Testis (tissue), 3 donors: Measurements from ENCODE around the gene DENND1A. TPM values are rescaled to one million over a fixed set of nuclear protein-coding genes. Genes with fewer than 3 reads are reported as not detected.

ENCODE experiments used
- DNase-seq: peaks from one replicate; pipeline ENCODE4 v3.0.0-alpha.2; 2019
- H3K27ac ChIP-seq, 2 donors: fragments of 200-600 bp; sonication (generic); one replicate each; pipeline ENCODE4 v1.5.1; 2019
- H3K27me3 ChIP-seq: fragments of 200-600 bp; sonication (generic); one replicate; pipeline ENCODE4 v1.5.1; 2019
- H3K36me3 ChIP-seq: fragments of 200-600 bp; sonication (generic); one replicate; pipeline ENCODE4 v1.5.1; 2017; ENCODE audit warnings: low read depth; ENCODE audit errors: missing control alignments
- H3K4me1 ChIP-seq: fragments of 200-600 bp; sonication (generic); one replicate; pipeline ENCODE4 v1.5.1; 2019
- H3K4me3 ChIP-seq, 2 donors: fragments of 200-600 bp; sonication (generic); one replicate each; pipeline ENCODE4 v1.5.1; 2017 to 2019
- H3K9me3 ChIP-seq: fragments of 200-600 bp; sonication (generic); one replicate; pipeline ENCODE4 v1.5.1; 2017
- CTCF ChIP-seq, 3 experiments: fragments of 450-650 bp in 2 of 3; fragments of 200-600 bp in 1 of 3; sonication (generic) in 1 of 3; IDR thresholded peaks; one replicate each; pipeline ENCODE4 v1.5.1; 2016 to 2019; ENCODE audit warnings: antibody characterized with exemption in 3 of 3, mild to moderate bottlenecking in 2 of 3, moderate library complexity in 1 of 3
- POLR2A ChIP-seq: fragments of 450-650 bp; IDR thresholded peaks from one replicate; pipeline ENCODE4 v1.6.1; 2017; ENCODE audit warnings: antibody characterized with exemption, mild to moderate bottlenecking, moderate library complexity
- WGBS, 2 donors: methylation state at CpG; one replicate each; pipeline ENCODE4 v1.1.5; 2018; 5-methylcytosine and 5-hydroxymethylcytosine counted together
- intact Hi-C: fragments of 100-400 bp; cut with DNase I; formaldehyde crosslinking; loops from one replicate; pipeline ENCODE4 v1.15.1; 2023; ENCODE audit warnings: low total_unique reads
- polyA plus RNA-seq: library from polyadenylated mRNA; stranded (reverse); fragments of 350-450 nt; fragmentation: Illumina TruSeq; extraction: RNeasy Lipid Tissue Mini Kit (QIAGEN cat#74804); gene quantifications from one replicate; pipeline ENCODE4 v1.2.3, GENCODE V29; 2014; ENCODE audit warnings: low read depth, low replicate concordance; ENCODE audit not compliant: insufficient read depth
- total RNA-seq, 2 donors: library from RNA; depleted of rRNA; stranded (reverse); fragments of >200 nt; gene quantifications; one replicate each; pipeline ENCODE4 v1.2.3, GENCODE V29; 2016

Gene DENND1A
- total and polyA plus RNA-seq, 3 donors from 2014 or later: 20.3 to 47.4 (median 44.9) TPM

- no peaks in the 10 kb centered on the region for H3K36me3 ChIP-seq
- H3K9me3 ChIP-seq: no peaks in the 10 kb centered on the region
- no peaks in the 10 kb centered on the region for H3K4me1 ChIP-seq
- WGBS, 2 donors: 78 to 79% methylated on average over 21 of the region's 21 CpGs
- H3K27me3 ChIP-seq: no peaks in the 10 kb centered on the region
- DNase-seq: no peak
- intact Hi-C loops: no loop called here
- H3K4me3 ChIP-seq: no peak overlapping the region
- TF ChIP-seq POLR2A: no peak
- no peak for TF ChIP-seq CTCF (IDR thresholded peaks at IDR 0.05)
- no peak overlapping the region for H3K27ac ChIP-seq
Observed at GRCh38 chr9:123422635-123423310, 507.2 kb downstream of the DENND1A start.

GRCh38 chr9:123421801-123422455 is 508.0 kb downstream of the DENND1A start:
- intact Hi-C loops: no loop called here
- no peak for DNase-seq
- 80 to 90% methylated on average over 8 of the region's 8 CpGs for WGBS, 2 donors

DNA sequence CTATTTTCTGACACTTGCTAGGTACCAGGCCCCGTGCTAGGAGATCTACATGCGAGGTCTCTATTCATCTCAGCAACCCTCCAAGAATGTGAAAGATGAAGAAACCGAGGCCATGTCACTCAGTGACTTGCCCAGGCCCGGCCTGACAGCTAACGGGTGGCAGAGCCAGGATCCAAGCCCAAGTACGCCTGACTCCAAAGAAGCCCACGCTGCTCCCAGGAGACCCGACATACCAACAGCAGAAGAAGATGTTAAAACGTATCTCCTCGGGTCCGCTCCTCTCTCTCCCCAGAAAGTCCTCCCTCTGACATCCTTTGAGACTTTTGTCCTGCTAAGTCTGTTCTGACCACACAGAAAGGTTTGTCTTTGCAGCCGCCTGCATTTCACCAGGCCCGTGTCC is 508.7 kb downstream of the DENND1A start:
- no peaks in the 10 kb centered on the region for H3K27me3 ChIP-seq
- intact Hi-C loops: no loop called here
- H3K9me3 ChIP-seq: no peaks in the 10 kb centered on the region
- H3K36me3 ChIP-seq: no peaks in the 10 kb centered on the region
- TF ChIP-seq CTCF (IDR thresholded peaks at IDR 0.05): no peak
- no peak for TF ChIP-seq POLR2A
- H3K4me3 ChIP-seq: no peak overlapping the region
- H3K27ac ChIP-seq: no peak overlapping the region
- WGBS, 2 donors: 84 to 94% methylated on average over 13 of the region's 13 CpGs
- DNase-seq: no peak
- no peaks in the 10 kb centered on the region for H3K4me1 ChIP-seq

More at GRCh38 chr9:123421801-123422455, 508.0 kb downstream of the DENND1A start:
- Histone ChIP-seq H3K27ac (no peak overlapping the region), H3K4me3 (no peak overlapping the region), H3K4me1 (no peaks in the 10 kb centered on the region), H3K9me3 (no peaks in the 10 kb centered on the region), H3K27me3 (no peaks in the 10 kb centered on the region), H3K36me3 (no peaks in the 10 kb centered on the region)
- no peak for TF ChIP-seq CTCF (IDR thresholded peaks at IDR 0.05)
- TF ChIP-seq POLR2A: no peak

DNA sequence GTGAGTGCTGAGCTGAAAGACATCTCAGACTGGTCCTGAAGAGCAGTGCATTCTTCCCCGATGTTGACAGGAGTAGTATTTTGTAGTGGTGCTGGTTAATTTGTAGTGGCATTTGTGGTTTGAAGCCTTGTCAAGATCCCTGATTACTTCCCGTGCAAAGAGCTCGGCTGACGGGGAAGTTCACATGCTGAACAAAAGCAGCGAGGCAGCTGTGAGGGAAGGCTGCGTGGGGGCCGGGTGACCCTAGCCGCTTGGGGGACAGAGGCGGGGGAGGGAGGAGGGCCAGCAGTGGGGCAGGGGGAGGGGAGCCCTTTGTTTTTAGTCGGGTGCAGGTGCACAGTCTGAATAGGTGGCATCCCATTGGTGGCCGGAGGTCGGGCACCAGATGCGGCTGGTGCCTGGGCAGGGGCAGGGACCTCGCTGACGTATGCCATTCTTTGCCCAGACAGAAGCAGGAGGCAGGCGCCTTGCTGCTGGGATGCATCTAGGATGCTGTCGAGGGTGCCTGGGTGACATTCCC is 509.3 kb downstream of the DENND1A start:
- H3K4me3 ChIP-seq: no peak overlapping the region
- H3K27me3 ChIP-seq: no peaks in the 10 kb centered on the region
- no peaks in the 10 kb centered on the region for H3K9me3 ChIP-seq
- H3K27ac ChIP-seq: no peak overlapping the region
- no peaks in the 10 kb centered on the region for H3K36me3 ChIP-seq
- TF ChIP-seq POLR2A (no peak), CTCF (IDR thresholded peaks at IDR 0.05) (no peak)
- intact Hi-C loops: no loop called here
- H3K4me1 ChIP-seq: no peaks in the 10 kb centered on the region
- no peak for DNase-seq
- WGBS, 2 donors: 86 to 92% methylated on average over 9 to 17 of the region's 17 CpGs
